HepG2 (cell line): Measurements from ENCODE around the gene SCYL1. TPM values are rescaled to one million over a fixed set of nuclear protein-coding genes. Genes with fewer than 3 reads are reported as not detected.
A peak's percentile ranks its signal among the peaks of the same experiment; 100 is the strongest.

Source experiments
- ARNTL ChIP-seq: sonication (generic); formaldehyde crosslinking; IDR thresholded peaks from 2 replicates; pipeline ENCODE4 v1.4.0; 2020; ENCODE audit warnings: mild to moderate bottlenecking, missing genetic modification reagents
- ATF2 ChIP-seq: sonication (generic); formaldehyde crosslinking; IDR thresholded peaks from 2 replicates; pipeline ENCODE4 v1.4.0; 2020; ENCODE audit warnings: missing genetic modification reagents
- FOXK1 ChIP-seq: sonication (generic); formaldehyde crosslinking; IDR thresholded peaks from 2 replicates; pipeline ENCODE4 v1.4.0; 2020; ENCODE audit warnings: low read depth, missing genetic modification reagents, borderline replicate concordance
- FOXO4 ChIP-seq: sonication (generic); formaldehyde crosslinking; conservative IDR thresholded peaks from 2 replicates; pipeline ENCODE4 v1.8.1; 2023; ENCODE audit warnings: missing genetic modification reagents
- GABPB1 ChIP-seq: IDR thresholded peaks from 2 replicates; pipeline ENCODE4 v1.6.1; 2016; ENCODE audit warnings: mild to moderate bottlenecking, missing genetic modification reagents, moderate library complexity, missing compliant biosample characterization
- GLI4 ChIP-seq: sonication (generic); formaldehyde crosslinking; IDR thresholded peaks from 2 replicates; pipeline ENCODE4 v1.5.1; 2020; ENCODE audit warnings: missing genetic modification reagents, mild to moderate bottlenecking, moderate library complexity, borderline replicate concordance
- GRHL1 ChIP-seq: sonication (generic); formaldehyde crosslinking; conservative IDR thresholded peaks from 2 replicates; pipeline ENCODE4 v1.8.0; 2022; ENCODE audit warnings: missing genetic modification reagents
- HES4 ChIP-seq: sonication (generic); formaldehyde crosslinking; IDR thresholded peaks from 2 replicates; pipeline ENCODE4 v1.9.0; 2021; ENCODE audit warnings: mild to moderate bottlenecking, missing genetic modification reagents, borderline replicate concordance
- HMGXB4 ChIP-seq, 2 experiments: sonication (generic) in 1 of 2; formaldehyde crosslinking in 1 of 2; IDR thresholded peaks; 2 replicates each; pipeline versions ENCODE4 v1.4.0 to v1.6.1; 2018 to 2020; ENCODE audit warnings: missing genetic modification reagents in 2 of 2, borderline replicate concordance in 1 of 2, low read depth in 1 of 2, mild to moderate bottlenecking in 1 of 2, missing biosample characterization in 1 of 2
- JDP2 ChIP-seq: sonication (generic); formaldehyde crosslinking; IDR thresholded peaks from 2 replicates; pipeline ENCODE4 v1.8.1; 2022; ENCODE audit warnings: missing genetic modification reagents, borderline replicate concordance
- MAFK ChIP-seq, 2 experiments: IDR thresholded peaks in 1 of 2; conservative IDR thresholded peaks in 1 of 2; 2 replicates each; pipeline ENCODE4 v1.6.1; 2011; ENCODE audit warnings: improper control_type of control experiment in 2 of 2, low read length in 2 of 2
- TBX3 ChIP-seq: fragments of 450-650 bp; IDR thresholded peaks from 2 replicates; pipeline ENCODE4 v1.6.1; 2017; ENCODE audit warnings: antibody characterized with exemption, mild to moderate bottlenecking, inconsistent platforms, borderline replicate concordance
- ZIK1 ChIP-seq: sonication (generic); formaldehyde crosslinking; IDR thresholded peaks from 2 replicates; pipeline ENCODE4 v1.5.0; 2020; ENCODE audit warnings: mild to moderate bottlenecking, low read depth, missing genetic modification reagents, borderline replicate concordance
- ZNF281 ChIP-seq: sonication (generic); formaldehyde crosslinking; IDR thresholded peaks from 2 replicates; pipeline ENCODE4 v1.4.0; 2020; ENCODE audit warnings: missing genetic modification reagents, borderline replicate concordance
- ZNF382 ChIP-seq: sonication (generic); formaldehyde crosslinking; IDR thresholded peaks from 2 replicates; pipeline ENCODE4 v1.5.0; 2020; ENCODE audit warnings: missing genetic modification reagents, mild to moderate bottlenecking, borderline replicate concordance
- ZNF7 ChIP-seq: IDR thresholded peaks from 2 replicates; pipeline ENCODE4 v1.6.1; 2016; ENCODE audit warnings: missing biosample characterization, missing genetic modification reagents
- polyA plus RNA-seq, 8 experiments: library from polyadenylated mRNA; depleted of rRNA in 3 of 8; stranded (reverse) in 7 of 8; unstranded in 1 of 8; fragments of >200 nt; fragmentation: Illumina TruSeq in 4 of 8; extraction: Trizol in 4 of 8; gene quantifications; 2 replicates each; pipeline versions ENCODE4 v1.2.1 to v1.2.3, GENCODE V29; 2011 to 2016; ENCODE audit warnings: low read depth in 4 of 8, missing spikeins in 1 of 8, mixed read lengths in 1 of 8; ENCODE audit not compliant: insufficient read depth in 1 of 8
- total RNA-seq, 5 experiments: library from RNA; depleted of rRNA; stranded (reverse); fragments of >200 nt; fragmentation: Illumina TruSeq; extraction: Trizol; gene quantifications; 2 replicates each; pipeline ENCODE4 v1.2.3, GENCODE V29; 2016; ENCODE audit warnings: low read depth in 1 of 5

Gene SCYL1
- total and polyA plus RNA-seq, 2 of the 13 experiments (the other 11 are each of a cell fraction or from before 2014, with no cell fraction given): 65.9 to 103 TPM

- TF ChIP-seq MAFK (conservative IDR thresholded peaks at IDR 0.05 in 1 of 2, IDR thresholded peaks at IDR 0.05 in 1 of 2; ENCODE audit: low read length in 2 of 2) (0 out of 4 replicates have a peak, but pooled peaks of 1 of the 2 experiments have one; percentile 4), GABPB1 (no peak), FOXO4 (CRISPR knock-in tag) (no peak), ZNF281 (CRISPR knock-in tag) (no peak), GLI4 (CRISPR knock-in tag) (no peak), TBX3 (no peak), ATF2 (no peak), ZNF382 (CRISPR knock-in tag) (no peak), ZNF7 (CRISPR knock-in tag) (no peak), ZIK1 (CRISPR knock-in tag) (no peak), HMGXB4 (CRISPR knock-in tag; IDR thresholded peaks at IDR 0.05; ENCODE audit: borderline replicate concordance in 1 of 2, low read depth in 1 of 2) (no peak), GRHL1 (CRISPR knock-in tag) (no peak), HES4 (no peak), FOXK1 (no peak), JDP2 (CRISPR knock-in tag) (no peak), ARNTL (CRISPR knock-in tag) (no peak)
Measured at GRCh38 chr11:65488273-65489034, 36.4 kb upstream of the SCYL1 start (continued).
